DMS153 (cell line): ENCODE measurements around the gene TTN.

Experiments used
- DNase-seq: peaks from one replicate; lab custom pipeline; 2025; lab: John Stamatoyannopoulos, UW

Gene TTN

GRCh38 chr2:178811901-178812300 lies 4.7 kb upstream of the TTN start:
- DNase-seq, result no peak

GRCh38 chr2:178811045-178811444 lies 3.8 kb upstream of the TTN start:
- no peak for DNase-seq

- no peak for DNase-seq
These were observed 3.2 kb upstream of the TTN start for GRCh38 chr2:178810422-178810821.

- no peak for DNase-seq
These were observed 680 bp downstream of the TTN start for GRCh38 chr2:178806543-178806942.

GRCh38 chr2:178805457-178805856 lies 1.8 kb downstream of the TTN start:
- DNase-seq, result no peak

GRCh38 chr2:178804791-178805190 lies 2.4 kb downstream of the TTN start:
- no peak for DNase-seq

- no peak for DNase-seq
These were observed 6.7 kb downstream of the TTN start for GRCh38 chr2:178800510-178800909.

GRCh38 chr2:178799305-178799704 lies 7.9 kb downstream of the TTN start:
- DNase-seq, result no peak

- no peak for DNase-seq
These were observed 11.0 kb downstream of the TTN start for GRCh38 chr2:178796079-178796677.

GRCh38 chr2:178787934-178788333 lies 19.3 kb downstream of the TTN start:
- DNase-seq, result no peak

- no peak for DNase-seq
These were observed 20.1 kb downstream of the TTN start for GRCh38 chr2:178787155-178787554.

GRCh38 chr2:178783889-178784288 lies 23.3 kb downstream of the TTN start:
- DNase-seq, result no peak

GRCh38 chr2:178782236-178782635 lies 25.0 kb downstream of the TTN start:
- DNase-seq, result no peak

- no peak for DNase-seq
These were observed 29.6 kb downstream of the TTN start for GRCh38 chr2:178777577-178777976.

GRCh38 chr2:178776751-178777150 lies 30.5 kb downstream of the TTN start:
- DNase-seq, result no peak

- no peak for DNase-seq
These were observed 31.2 kb downstream of the TTN start for GRCh38 chr2:178775975-178776374.

- no peak for DNase-seq
These were observed 36.7 kb downstream of the TTN start for GRCh38 chr2:178770518-178770917.

GRCh38 chr2:178767094-178768060 lies 39.8 kb downstream of the TTN start:
- peak; percentile 32 for DNase-seq

GRCh38 chr2:178764097-178764496 lies 43.1 kb downstream of the TTN start:
- DNase-seq, result no peak

- DNase-seq, result peak; percentile 27
These were observed 45.4 kb downstream of the TTN start for GRCh38 chr2:178761759-178762371.

- DNase-seq, result no peak
These were observed 50.4 kb downstream of the TTN start for GRCh38 chr2:178756843-178757242.

- no peak for DNase-seq
These were observed 50.9 kb downstream of the TTN start for GRCh38 chr2:178756343-178756742.

GRCh38 chr2:178747767-178748166 lies 59.5 kb downstream of the TTN start:
- no peak for DNase-seq
